OCI-LY1 (cell line): Measurements from ENCODE around the gene NUPR2.

Experiments used
- H2AFZ ChIP-seq: fragments of 200-600 bp; sonication (generic), shearing (Covaris generic); 2 replicates; pipeline ENCODE4 v1.6.0; 2014; ENCODE audit warnings: antibody characterized with exemption, mild to moderate bottlenecking, low read length
- H3F3A ChIP-seq: fragments of 200-600 bp; sonication (generic), shearing (Covaris generic); 2 replicates; pipeline ENCODE4 v1.6.0; 2014; ENCODE audit warnings: mild to moderate bottlenecking, antibody characterized with exemption, low read length, moderate library complexity; ENCODE audit not compliant: insufficient read depth
- H3K27ac ChIP-seq: fragments of 200-600 bp; sonication (generic); 2 replicates; pipeline ENCODE4 v1.5.1; 2014; ENCODE audit warnings: low read length, mixed run types, mild to moderate bottlenecking, low read depth; ENCODE audit not compliant: poor library complexity, severe bottlenecking
- H3K27me3 ChIP-seq: fragments of 200-600 bp; sonication (generic); 2 replicates; pipeline ENCODE4 v1.6.0; 2014; ENCODE audit warnings: antibody characterized with exemption, mild to moderate bottlenecking, low read length, moderate library complexity; ENCODE audit not compliant: insufficient read depth
- H3K36me3 ChIP-seq: fragments of 200-600 bp; sonication (generic); 2 replicates; pipeline ENCODE4 v1.6.1; 2014; ENCODE audit warnings: mild to moderate bottlenecking, antibody characterized with exemption, low read length, moderate library complexity, mixed read lengths; ENCODE audit not compliant: insufficient read depth
- H3K4me1 ChIP-seq: fragments of 200-600 bp; sonication (generic); 2 replicates; pipeline ENCODE4 v1.5.1; 2014; ENCODE audit warnings: mild to moderate bottlenecking, low read length, moderate library complexity; ENCODE audit not compliant: insufficient read depth, severe bottlenecking
- H3K4me2 ChIP-seq: fragments of 200-600 bp; sonication (generic), shearing (Covaris generic); 2 replicates; pipeline ENCODE4 v1.6.1; 2014; ENCODE audit warnings: low read length
- H3K4me3 ChIP-seq: fragments of 200-600 bp; sonication (generic); 2 replicates; pipeline ENCODE4 v1.5.1; 2014; ENCODE audit warnings: low read length, low read depth, mild to moderate bottlenecking, mixed read lengths; ENCODE audit not compliant: poor library complexity, severe bottlenecking
- H3K79me2 ChIP-seq: fragments of 200-600 bp; shearing (Covaris generic); 2 replicates; pipeline ENCODE4 v1.6.1; 2016; ENCODE audit warnings: mixed run types, low read length, mixed read lengths; ENCODE audit not compliant: insufficient read depth
- H3K9ac ChIP-seq: fragments of 200-600 bp; sonication (generic), shearing (Covaris generic); 2 replicates; pipeline ENCODE4 v1.6.1; 2014; ENCODE audit warnings: mild to moderate bottlenecking, low read length, mixed read lengths
- H3K9me2 ChIP-seq: fragments of 200-600 bp; sonication (generic), shearing (Covaris generic); 2 replicates; pipeline ENCODE4 v1.6.1; 2014; ENCODE audit warnings: low read depth, mild to moderate bottlenecking, low read length, mixed read lengths
- H3K9me3 ChIP-seq: fragments of 200-600 bp; shearing (Covaris generic); 2 replicates; pipeline ENCODE4 v1.6.1; 2014; ENCODE audit warnings: low read length, mixed read lengths
- H4K20me1 ChIP-seq: fragments of 200-600 bp; sonication (generic), shearing (Covaris generic); 2 replicates; pipeline ENCODE4 v1.6.0; 2016; ENCODE audit warnings: mild to moderate bottlenecking, low read length; ENCODE audit not compliant: insufficient read depth
- EZH2 ChIP-seq: fragments of 200-600 bp; sonication (generic), shearing (Covaris generic); IDR thresholded peaks from 2 replicates; pipeline ENCODE4 v1.8.0; 2017; ENCODE audit warnings: borderline replicate concordance, mixed run types, mild to moderate bottlenecking, antibody characterized with exemption, low read length, moderate library complexity, mixed read lengths
- TF ChIP-seq, protein P1 (sequence below): fragments of 200-600 bp; sonication (generic), shearing (Covaris generic); IDR thresholded peaks from 2 replicates; pipeline ENCODE4 v1.5.1; 2017; ENCODE audit warnings: mild to moderate bottlenecking, antibody characterized with exemption, low read length, moderate library complexity, mixed read lengths

NUPR2 gene

DNA sequence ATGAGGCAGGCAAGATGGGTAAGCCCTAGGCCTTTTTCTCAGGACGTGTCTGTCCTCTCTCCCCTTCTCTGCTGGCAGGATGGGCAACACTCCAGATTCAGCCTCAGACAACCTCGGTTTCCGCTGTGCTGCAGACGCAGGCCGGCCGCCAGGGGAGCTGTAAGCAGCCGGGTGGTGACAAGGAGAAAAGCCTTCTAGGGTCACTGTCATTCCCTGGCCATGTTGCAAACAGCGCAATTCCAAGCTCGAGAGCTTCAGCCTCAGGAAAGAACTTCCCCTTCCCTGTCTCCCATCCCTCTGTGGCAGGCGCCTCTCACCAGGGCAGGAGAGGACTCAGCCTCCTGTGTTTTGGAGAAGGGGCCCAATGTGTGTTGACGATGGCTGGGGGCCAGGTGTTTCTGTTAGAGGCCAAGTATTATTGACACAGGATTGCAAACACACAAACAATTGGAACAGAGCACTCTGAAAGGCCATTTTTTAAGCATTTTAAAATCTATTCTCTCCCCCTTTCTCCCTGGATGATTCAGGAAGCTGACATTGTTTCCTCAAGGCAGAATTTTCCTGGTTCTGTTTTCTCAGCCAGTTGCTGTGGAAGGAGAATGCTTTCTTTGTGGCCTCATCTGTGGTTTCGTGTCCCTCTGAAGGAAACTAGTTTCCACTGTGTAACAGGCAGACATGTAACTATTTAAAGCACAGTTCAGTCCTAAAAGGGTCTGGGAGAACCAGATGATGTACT lies 36.6 kb downstream of the NUPR2 start:
- H3K4me1 ChIP-seq, result peaks cover under 1% of the 10 kb centered on the region

DNA sequence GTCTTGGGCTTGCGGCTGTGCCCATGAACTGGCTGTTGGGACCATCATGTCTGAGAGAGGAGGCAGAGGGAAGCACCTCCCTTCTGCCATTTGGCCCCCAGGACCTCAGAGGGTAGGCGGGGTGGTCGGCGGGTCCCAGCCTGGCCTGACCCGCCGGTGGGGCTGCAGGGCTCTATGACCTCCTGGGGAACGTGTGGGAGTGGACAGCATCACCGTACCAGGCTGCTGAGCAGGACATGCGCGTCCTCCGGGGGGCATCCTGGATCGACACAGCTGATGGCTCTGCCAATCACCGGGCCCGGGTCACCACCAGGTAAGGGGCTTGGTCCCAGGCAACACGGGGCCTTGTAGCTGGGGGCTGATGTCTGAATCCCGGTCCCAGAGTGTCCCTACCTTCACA lies 38.0 kb downstream of the NUPR2 start:
- no peak overlapping the region for H3K9ac ChIP-seq
- no peak overlapping the region for H3K4me3 ChIP-seq
- TF ChIP-seq, protein P1, sequence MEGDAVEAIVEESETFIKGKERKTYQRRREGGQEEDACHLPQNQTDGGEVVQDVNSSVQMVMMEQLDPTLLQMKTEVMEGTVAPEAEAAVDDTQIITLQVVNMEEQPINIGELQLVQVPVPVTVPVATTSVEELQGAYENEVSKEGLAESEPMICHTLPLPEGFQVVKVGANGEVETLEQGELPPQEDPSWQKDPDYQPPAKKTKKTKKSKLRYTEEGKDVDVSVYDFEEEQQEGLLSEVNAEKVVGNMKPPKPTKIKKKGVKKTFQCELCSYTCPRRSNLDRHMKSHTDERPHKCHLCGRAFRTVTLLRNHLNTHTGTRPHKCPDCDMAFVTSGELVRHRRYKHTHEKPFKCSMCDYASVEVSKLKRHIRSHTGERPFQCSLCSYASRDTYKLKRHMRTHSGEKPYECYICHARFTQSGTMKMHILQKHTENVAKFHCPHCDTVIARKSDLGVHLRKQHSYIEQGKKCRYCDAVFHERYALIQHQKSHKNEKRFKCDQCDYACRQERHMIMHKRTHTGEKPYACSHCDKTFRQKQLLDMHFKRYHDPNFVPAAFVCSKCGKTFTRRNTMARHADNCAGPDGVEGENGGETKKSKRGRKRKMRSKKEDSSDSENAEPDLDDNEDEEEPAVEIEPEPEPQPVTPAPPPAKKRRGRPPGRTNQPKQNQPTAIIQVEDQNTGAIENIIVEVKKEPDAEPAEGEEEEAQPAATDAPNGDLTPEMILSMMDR, result no peak
- no peak for TF ChIP-seq EZH2
- no peaks in the 10 kb centered on the region for H3K9me3 ChIP-seq
- no peak overlapping the region for H2AFZ ChIP-seq
- no peaks in the 10 kb centered on the region for H3F3A ChIP-seq
- peaks cover 61% of the 10 kb centered on the region for H3K36me3 ChIP-seq
- H3K4me1 ChIP-seq, result peaks cover 8% of the 10 kb centered on the region
- no peaks in the 10 kb centered on the region for H3K9me2 ChIP-seq
- H3K27me3 ChIP-seq, result no peaks in the 10 kb centered on the region
- no peak overlapping the region for H3K27ac ChIP-seq
- no peaks in the 10 kb centered on the region for H4K20me1 ChIP-seq
- no peaks in the 10 kb centered on the region for H3K79me2 ChIP-seq
- no peak overlapping the region for H3K4me2 ChIP-seq

More for the DNA sequence above, 36.6 kb downstream of the NUPR2 start:
- Histone ChIP-seq H3F3A (no peaks in the 10 kb centered on the region), H3K9ac (no peak overlapping the region), H3K36me3 (peaks cover 58% of the 10 kb centered on the region), H4K20me1 (no peaks in the 10 kb centered on the region), H3K4me3 (no peak overlapping the region), H3K9me2 (no peaks in the 10 kb centered on the region), H2AFZ (no peak overlapping the region), H3K9me3 (no peaks in the 10 kb centered on the region), H3K27ac (no peak overlapping the region), H3K27me3 (no peaks in the 10 kb centered on the region), H3K79me2 (no peaks in the 10 kb centered on the region), H3K4me2 (no peak overlapping the region)
- TF ChIP-seq, protein P1, result peak; percentile 53
- no peak for TF ChIP-seq EZH2

DNA sequence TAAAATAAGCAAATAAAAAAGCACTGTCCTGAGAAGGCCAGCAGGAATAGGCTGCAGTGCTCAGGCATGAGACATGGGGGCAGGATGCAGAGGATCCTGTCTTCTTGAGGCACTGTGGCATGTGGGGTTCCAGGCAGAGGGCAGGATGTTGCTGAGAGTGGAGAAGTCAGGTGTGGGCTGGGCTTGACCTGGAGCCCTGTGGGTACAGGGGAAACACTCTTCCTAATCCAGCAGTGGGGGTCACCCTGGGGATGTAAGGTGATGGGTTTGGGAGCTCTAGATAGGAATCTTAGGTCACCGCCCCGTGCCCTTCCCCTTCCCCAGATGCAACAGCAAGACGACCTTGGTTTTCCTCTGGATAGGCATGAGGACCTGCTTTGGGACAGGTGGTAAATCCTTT lies 38.5 kb downstream of the NUPR2 start:
- H3K9me2 ChIP-seq, result no peaks in the 10 kb centered on the region
- H4K20me1 ChIP-seq, result no peaks in the 10 kb centered on the region
- no peak overlapping the region for H3K4me2 ChIP-seq
- H3F3A ChIP-seq, result peaks cover 3% of the 10 kb centered on the region; the same call in 1 of the 2 replicates
- H3K4me3 ChIP-seq, result no peak overlapping the region
- no peak for TF ChIP-seq EZH2
- TF ChIP-seq, protein P1, result no peak
- H3K27me3 ChIP-seq, result no peaks in the 10 kb centered on the region
- no peak overlapping the region for H2AFZ ChIP-seq
- peaks cover 66% of the 10 kb centered on the region for H3K36me3 ChIP-seq
- no peaks in the 10 kb centered on the region for H3K9me3 ChIP-seq
- H3K4me1 ChIP-seq, result peaks cover 8% of the 10 kb centered on the region
- H3K9ac ChIP-seq, result no peak overlapping the region
- no peaks in the 10 kb centered on the region for H3K79me2 ChIP-seq
- H3K27ac ChIP-seq, result no peak overlapping the region
